NOMO-1 (cell line): Measurements from ENCODE around the gene IQCC.

Source experiments
- DNase-seq, 2 experiments: peaks; one replicate each; lab custom pipeline; 2025; ENCODE audit not compliant: unreplicated experiment in 2 of 2; lab: John Stamatoyannopoulos, UW

IQCC gene

GRCh38 chr1:32221980-32222755 lies 16.7 kb downstream of the IQCC start, which contains the start of the genes EIF3I and TMEM234:
TSS of gene EIF3I (plus strand) at chr1:32222407. CDS start at chr1:32222442, 35 bp downstream.
TSS of gene TMEM234 (minus strand) at chr1:32222353. CDS start at chr1:32222322, 31 bp downstream.
- peak; percentile 63 to 84 for DNase-seq

GRCh38 chr1:32223683-32224082 lies 18.2 kb downstream of the IQCC start:
- DNase-seq: no peak

GRCh38 chr1:32224285-32224684 lies 18.8 kb downstream of the IQCC start:
- no peak for DNase-seq

GRCh38 chr1:32228771-32229170 lies 23.3 kb downstream of the IQCC start:
- no peak for DNase-seq

GRCh38 chr1:32231843-32232432 lies 26.5 kb downstream of the IQCC start:
- no peak for DNase-seq

- no peak for DNase-seq
These were observed 27.3 kb downstream of the IQCC start for GRCh38 chr1:32232558-32233304.

GRCh38 chr1:32234792-32235191 lies 29.3 kb downstream of the IQCC start:
- DNase-seq: no peak

GRCh38 chr1:32239337-32239736 lies 33.9 kb downstream of the IQCC start:
- no peak for DNase-seq

GRCh38 chr1:32239790-32240139 lies 34.3 kb downstream of the IQCC start:
- DNase-seq: no peak

GRCh38 chr1:32240140-32240951 lies 34.9 kb downstream of the IQCC start:
- peak; percentile 66 to 70 for DNase-seq

- peak; percentile 11 to 12 for DNase-seq
These were observed 35.7 kb downstream of the IQCC start for GRCh38 chr1:32241001-32241763.

GRCh38 chr1:32242341-32242851 lies 36.9 kb downstream of the IQCC start:
- peak; percentile 19 to 49 for DNase-seq

- no peak for DNase-seq
These were observed 41.4 kb downstream of the IQCC start, which contains the start of gene FAM167B for GRCh38 chr1:32246888-32247273. TSS of gene FAM167B (plus strand) at chr1:32247222. CDS start at chr1:32247422, 200 bp downstream.

GRCh38 chr1:32247452-32247851 lies 42.0 kb downstream of the IQCC start:
- no peak for DNase-seq

GRCh38 chr1:32247983-32248889 lies 42.8 kb downstream of the IQCC start:
- DNase-seq: peak; percentile 22 to 46

GRCh38 chr1:32249831-32250525 lies 44.5 kb downstream of the IQCC start:
- DNase-seq: peak; percentile 17 to 33

- no peak for DNase-seq
These were observed 45.6 kb downstream of the IQCC start, which contains the start of gene LCK for GRCh38 chr1:32250893-32251716. TSS of gene LCK (plus strand) at chr1:32251265. CDS start at chr1:32274330, 23,065 bp downstream.
